Ramos (cell line): ENCODE measurements around the gene SLC13A4.

Experiments used
- in situ Hi-C: fragments of 300-500 bp; cut with MboI; formaldehyde crosslinking; loops from one replicate; pipeline ENCODE4 v1.14.3; 2022; ENCODE audit warnings: low sequenced_read_pairs; ENCODE audit not compliant: unreplicated experiment

Gene SLC13A4

GRCh38 chr7:135721198-135721820, 6.7 kb downstream of the SLC13A4 start:
- in situ Hi-C loops: no loop called here

DNA sequence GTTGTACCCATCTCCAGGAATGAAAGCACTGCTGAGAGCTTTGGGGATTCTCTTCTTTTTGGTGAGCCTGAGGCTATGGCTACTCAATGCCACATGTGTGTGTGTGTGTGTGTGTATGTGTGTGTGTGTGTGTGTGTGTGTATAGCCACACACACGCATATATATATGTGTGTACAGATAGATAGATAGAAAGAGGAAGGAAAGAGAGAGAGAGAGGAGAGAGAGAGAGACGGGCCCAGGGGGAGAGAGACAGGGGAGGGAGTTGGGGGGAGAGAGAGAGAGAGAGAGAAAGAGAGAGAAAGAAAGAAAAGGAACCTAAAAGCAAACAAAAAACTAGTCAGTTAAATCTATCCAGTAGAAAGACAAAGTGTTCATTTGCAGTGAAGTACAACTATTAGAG, 8.3 kb downstream of the SLC13A4 start:
- in situ Hi-C loops: no loop called here

GRCh38 chr7:135718794-135719437, 9.1 kb downstream of the SLC13A4 start:
- in situ Hi-C loops: no loop called here

GRCh38 chr7:135718219-135718618, 9.8 kb downstream of the SLC13A4 start:
- in situ Hi-C loops: no loop called here

DNA sequence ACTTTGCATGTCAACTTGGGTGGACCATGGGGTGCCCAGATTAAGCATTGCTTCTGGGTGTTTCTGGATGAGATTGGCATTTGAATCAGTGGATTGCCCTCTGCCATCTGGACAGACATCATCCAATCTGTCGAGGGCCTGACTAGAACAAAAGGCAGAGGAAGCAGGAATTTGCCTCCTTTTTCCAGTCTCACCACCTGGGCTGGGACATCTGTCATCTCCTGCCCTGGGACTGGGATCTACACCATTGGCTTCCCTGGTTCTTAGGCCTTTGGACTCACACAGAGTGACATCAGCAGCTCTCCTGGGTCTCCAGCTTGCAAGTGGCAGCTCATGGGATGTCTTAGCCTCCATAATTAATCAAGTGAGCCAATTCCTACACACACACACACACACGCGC, 10.3 kb downstream of the SLC13A4 start:
- in situ Hi-C loops: no loop called here

- in situ Hi-C loops: no loop called here
Measured at GRCh38 chr7:135716677-135717238, 11.2 kb downstream of the SLC13A4 start.

DNA sequence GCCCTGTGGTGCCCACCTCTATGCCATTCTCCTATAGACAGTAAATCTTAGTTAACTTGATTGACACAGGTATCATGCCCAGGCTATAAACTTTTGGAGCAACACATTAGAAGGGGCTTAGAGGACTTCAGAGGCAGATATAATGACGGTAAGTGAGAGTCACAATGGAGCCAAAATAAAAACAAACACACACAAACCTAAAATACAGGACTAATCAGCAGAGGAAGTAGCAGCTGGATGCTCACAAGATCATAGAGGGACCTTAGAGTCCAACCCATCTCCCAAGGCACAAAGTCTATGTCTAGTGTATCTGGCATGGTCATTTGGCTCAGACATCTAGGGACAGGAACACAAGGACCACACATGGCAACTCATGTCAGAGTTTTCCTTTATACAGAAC, 12.3 kb downstream of the SLC13A4 start:
- in situ Hi-C loops: no loop called here

GRCh38 chr7:135715055-135715522, 12.9 kb downstream of the SLC13A4 start:
- in situ Hi-C loops: no loop called here

DNA sequence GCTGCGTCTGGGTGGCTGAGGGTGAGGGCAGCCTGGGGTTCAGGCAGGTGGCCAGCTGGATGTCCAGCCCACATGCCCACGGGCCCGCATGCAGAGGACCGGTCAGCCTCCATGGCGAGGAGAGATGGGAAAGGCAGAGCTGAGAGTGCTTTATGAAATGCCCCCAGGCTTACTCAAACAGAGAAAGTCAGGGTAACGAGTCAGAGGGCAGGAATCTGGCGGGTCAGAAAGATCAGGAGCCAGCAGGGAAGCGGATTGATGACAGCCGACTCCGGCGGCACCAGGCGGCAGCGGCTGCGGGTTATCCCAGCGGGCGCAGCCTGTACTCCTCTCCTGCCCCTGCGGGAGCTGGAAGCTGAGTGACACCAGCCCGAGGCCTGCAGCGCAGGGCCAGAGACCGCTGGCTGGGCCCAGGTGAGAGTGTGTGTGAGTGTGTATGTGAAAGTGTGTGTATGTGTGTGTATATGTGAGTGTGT, 13.4 kb downstream of the SLC13A4 start:
- in situ Hi-C loops: no loop called here

DNA sequence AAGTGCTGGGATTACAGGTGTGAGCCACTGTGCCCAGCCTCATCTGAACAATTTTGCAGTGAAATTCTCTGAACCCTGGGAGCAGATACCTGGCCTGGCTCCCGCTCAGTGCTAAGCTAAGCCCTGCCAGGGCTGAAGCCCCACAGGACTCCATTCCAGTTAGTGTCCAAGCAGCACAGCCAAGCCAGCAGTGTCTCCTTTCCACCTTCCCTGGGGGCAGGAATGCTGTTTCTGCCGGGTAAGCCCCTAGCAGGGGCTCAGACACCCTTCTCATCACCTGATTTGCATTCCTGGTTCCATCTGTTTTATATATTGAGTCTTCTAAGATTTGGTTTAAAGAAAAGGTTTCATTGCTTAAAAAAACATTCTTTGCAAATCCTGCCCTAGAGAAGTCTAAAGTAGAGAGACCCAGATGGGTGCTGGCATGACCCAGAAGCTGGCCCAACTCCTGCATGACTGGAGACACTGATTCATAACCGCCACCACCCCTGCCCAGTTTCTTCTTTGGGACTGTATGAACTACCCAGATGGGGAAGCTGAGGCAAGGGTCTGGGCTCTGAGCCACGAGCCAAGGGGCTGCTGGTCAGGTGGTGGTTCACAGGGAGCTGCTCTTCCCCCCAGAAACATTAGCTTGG, 14.0 kb downstream of the SLC13A4 start:
- in situ Hi-C loops: no loop called here

DNA sequence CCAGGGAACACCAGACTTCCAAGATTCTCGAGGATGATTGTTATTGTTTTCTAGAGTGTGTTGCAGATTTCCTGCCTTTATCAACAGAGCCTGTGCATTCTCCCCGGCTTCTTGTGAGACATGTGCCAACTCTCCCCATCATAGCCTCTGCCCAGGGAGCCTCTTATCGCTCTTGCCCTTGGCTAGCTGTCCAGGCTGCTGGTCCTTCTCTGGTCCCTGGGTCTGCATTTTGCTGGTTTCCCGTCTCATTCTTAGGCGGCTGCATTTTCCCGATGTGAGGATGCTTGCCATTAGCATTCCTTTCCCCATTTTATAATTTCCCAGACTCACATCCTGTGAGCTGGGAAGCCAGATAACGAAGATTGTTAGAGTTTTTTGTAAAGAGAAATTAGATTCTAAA, 15.2 kb downstream of the SLC13A4 start:
- in situ Hi-C loops: no loop called here

DNA sequence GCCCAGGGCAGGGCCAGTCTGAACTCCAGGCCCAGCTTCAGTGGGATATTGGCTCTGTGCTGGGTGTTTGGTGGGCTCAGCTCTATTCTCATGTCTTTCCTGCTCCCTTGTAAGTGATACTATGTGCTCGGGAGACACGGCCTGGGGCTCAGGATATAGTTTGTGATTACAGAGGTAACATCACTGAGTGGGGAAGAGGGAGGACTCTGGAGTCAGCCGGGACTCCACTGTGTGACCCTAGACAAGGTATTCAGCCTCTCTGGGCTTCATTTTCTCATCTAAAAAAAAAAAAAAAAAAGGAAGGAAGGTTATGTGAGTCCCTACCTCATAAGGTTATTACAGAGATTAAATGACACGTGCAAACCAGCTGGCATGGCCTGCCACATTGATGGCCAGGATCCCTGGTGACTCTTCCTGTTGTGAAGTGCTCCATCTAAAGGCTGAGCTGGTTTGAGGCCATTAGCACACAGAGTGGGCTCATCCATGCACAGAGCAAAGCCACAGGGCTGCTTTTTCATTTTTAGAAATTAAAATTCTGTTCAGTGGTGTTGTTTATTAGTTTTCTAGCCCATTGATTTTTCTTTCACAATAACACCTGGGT, 15.7 kb downstream of the SLC13A4 start:
- in situ Hi-C loops: no loop called here

DNA sequence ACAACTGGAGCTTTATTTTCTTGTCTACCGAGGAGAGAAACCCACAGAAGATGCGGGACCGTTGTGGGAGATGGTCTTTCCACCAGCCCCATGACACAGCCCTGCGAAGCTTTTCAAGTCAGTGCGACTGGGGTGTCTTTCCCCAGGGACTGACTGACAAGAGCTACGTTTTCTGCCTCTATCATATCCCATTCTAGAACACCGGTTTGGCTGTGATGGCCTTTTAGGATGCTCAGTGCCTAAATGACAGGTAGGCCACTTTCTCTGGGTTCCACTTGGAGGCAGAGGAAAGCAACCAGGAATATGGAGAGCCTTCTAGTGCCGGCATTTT, 16.9 kb downstream of the SLC13A4 start:
- in situ Hi-C loops: no loop called here

DNA sequence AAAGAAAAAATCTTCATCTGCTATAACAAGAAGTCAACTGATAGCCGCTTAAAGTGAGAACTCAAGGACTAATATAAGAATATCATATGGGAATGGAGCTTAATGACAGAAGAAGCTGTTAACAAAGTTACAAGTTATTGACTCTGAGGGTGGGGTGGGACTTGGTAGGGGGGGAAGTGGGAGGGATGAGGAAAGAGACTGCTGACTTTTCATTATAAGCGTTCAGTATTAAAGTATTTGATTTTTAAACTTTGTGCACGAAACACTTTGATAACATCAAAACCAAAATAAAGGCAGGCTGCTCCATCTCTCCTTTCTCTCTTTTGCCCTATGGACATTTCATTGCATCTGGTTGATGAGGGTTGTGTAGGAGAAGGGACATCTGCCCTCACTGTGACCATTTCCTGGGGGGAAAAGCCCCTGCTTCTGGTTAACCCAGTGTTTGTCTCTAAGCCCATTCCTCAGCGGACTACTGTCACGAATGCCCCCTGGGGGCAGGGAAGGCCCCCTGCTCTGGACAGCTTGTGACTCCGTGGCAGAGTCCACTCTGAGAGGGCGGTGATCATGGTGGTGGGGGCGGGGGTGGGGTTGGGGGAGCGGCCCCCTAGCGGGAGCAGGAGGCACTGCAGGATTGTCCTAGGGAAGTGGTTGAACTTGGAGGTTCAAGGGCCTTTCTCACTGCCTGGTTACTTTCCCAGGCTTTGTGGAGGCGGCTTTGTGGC, 17.4 kb downstream of the SLC13A4 start:
- in situ Hi-C loops: no loop called here

DNA sequence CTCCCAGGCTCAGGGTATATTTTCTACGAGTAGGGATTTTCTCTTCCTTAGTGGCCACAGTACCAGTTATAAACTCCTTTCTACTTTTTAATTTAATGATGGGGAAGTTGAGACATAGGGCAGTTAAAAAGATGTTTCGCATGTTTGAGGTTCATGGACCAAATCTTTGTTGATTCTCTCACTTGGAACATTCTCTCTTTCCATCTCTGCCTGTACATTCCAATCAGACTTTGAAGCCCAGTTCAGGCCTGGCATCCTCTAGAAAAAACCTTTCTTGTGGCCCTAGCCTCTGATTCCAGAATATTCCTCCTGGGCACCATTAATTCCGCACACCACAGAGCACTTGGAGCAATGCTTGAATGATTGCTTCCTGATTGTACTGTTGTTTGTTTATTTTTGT, 18.5 kb downstream of the SLC13A4 start:
- in situ Hi-C loops: no loop called here

DNA sequence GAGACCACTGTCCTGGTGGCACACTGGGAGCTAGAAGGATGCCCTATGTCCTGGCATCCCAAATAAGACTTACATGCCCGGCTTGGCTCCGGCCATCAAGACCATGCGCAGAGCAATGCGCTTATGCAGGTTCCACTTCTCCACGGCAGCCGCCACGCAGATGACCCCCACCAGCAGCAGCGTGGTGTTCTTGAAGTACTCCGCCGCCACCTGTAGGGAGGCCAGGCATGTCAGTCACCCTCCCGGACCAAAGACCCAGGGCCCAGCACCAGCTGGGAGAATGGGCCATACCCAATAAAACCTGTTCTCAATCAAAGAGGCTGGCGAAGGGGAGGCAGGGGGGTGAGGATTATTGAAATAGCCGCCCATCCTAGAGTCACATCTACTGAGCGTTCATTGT, 19.9 kb downstream of the SLC13A4 start:
- in situ Hi-C loops: no loop called here

DNA sequence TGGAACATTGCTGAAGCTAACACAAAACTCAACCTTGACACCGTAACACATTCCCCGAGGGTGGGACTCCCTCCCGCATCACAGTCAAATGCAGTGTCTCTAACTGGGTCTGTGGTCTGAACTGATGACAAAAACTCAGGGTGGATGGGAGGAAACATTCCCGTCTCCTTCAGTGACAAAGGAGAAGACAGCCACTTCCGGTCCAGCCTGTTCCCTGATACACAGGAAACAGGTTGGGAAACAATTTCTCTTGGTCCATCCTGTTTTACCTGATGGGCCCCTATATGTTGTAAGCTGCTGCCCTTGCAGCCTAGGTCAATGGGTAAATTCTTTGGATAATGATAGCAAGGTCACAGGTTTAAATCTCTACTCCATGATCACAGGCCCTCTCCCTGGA, 20.4 kb downstream of the SLC13A4 start:
- in situ Hi-C loops: no loop called here

DNA sequence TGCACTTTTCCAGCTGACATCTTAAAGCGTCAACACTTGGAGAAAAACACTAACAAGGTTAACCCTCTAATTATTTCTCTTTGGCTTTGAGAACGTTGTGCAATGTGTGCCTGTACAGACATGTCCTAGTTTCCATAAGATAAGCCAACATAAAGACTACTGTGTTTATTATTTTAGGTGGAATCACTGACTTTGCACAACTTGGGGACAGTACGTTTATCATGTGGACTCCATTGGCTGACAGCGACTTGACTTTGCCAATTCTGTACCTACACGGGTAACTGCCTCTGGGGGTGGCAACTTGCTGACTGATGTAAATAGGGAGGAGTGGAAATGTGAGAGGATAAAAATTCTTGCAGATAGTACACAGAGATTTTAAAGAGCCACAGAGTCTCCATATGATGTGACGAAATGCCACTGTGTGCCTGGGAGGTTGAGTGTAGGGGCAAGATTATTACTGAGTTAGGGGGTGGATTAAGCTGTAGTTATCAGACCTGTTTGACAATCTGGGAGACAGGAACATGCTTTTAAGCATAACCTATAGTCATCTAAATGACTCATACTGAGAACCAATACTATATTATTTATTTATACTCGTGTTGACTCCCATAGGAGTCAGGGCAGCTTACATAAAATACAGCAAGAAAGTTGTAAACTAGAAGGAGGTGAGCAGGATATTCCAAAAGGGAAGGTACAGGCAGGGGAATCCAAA, 21.0 kb downstream of the SLC13A4 start:
- in situ Hi-C loops: no loop called here

GRCh38 chr7:135706038-135706742, 21.8 kb downstream of the SLC13A4 start:
- in situ Hi-C loops: no loop called here
